Islet of Langerhans (tissue), 1 donor: ENCODE measurements around the gene RPP25L.

Experiments used
- FAIRE-seq: peaks from one replicate; lab custom pipeline; 2011; peaks lifted over from hg19 to GRCh38; lab: Jason Lieb, UNC

RPP25L gene

DNA sequence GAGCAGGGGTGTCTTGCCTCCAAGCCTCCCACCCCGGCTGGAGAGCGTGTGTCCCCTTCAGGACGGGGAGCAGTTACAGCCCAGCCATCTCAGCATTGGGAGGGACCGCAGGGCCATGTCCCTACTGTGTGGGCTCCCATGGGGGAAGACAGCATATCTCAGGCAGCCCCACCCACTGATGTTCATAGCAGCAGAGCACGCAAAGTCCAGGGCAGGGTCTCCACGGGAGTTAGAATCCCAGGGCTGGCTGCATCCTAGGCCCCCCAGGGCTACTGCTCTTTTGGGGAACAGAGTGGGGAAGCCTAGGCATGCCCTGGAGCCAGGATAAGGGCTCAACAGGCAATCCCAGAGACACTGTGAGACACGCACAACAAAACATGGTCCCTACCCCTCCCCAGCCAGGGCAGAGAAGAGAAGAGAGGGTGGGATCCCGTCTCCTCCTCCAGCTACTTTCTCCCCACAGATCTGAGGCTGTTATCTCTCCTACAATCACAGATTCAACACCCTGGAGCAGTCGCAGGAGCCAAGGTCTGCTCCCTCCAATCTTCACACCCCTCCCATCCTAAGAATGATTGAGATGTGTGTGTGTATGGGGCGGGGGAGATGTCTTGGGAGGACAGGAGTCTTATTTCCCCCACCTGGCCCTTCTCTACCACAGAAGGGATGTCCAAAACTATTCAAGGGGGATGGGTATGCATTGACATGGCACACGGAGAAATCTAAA is 25.8 kb downstream of the RPP25L start:
- FAIRE-seq = no peak

DNA sequence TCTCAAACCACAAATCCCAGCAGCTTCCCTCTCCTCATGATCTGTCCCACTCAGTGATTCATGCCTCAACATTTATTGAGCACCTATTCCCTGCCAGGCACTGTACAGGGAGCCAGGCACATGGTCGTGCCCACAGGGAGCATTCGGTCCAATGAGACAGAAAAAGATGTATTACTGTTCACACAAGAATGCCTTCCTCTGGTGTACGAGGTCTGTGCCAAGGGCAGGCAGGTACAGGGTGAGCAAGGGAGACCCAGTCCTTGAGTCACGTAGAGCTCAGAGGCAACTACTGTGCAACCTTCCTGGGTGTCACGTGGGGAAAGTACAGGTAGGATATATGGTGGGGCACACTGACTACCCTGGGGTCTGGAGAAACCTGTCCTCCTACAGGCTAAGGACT is 26.9 kb downstream of the RPP25L start:
- FAIRE-seq = no peak

DNA sequence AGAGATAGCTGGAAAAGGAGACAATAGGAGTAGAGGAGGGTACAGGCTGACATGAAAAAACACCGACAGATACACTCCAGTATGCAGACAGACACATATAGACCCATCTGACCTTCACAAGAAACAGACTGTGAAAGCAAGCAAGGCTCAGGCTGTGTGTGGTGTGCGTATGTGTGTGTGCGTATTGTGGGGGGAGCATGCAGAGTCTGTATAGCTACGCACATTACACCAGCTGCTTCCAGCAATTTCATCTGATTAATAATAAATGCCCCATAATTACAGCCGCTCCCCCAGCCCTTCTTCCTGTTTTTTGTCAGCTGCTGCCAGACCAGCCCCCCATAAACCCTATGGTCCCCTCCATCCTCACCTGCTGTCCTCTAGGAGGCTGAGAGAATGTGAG is 29.1 kb downstream of the RPP25L start:
- FAIRE-seq = no peak

DNA sequence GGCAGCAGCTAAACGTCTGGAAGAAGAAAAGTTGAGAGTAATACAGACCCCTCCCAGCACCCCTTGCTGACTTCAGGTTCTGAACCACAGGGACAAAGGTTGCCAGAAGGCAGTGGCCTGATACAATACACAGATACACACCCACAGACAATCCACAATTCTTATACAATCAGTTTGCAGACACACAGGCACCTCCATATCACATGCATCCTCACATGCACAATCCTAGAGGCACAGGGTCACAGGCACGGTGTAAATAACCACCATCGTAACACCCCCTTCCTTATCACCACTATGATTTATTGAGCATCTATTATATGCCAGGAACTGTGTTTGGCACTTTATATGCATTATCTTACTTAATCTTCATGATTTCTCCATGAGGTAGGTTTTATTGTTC is 30.6 kb downstream of the RPP25L start:
- FAIRE-seq = no peak

DNA sequence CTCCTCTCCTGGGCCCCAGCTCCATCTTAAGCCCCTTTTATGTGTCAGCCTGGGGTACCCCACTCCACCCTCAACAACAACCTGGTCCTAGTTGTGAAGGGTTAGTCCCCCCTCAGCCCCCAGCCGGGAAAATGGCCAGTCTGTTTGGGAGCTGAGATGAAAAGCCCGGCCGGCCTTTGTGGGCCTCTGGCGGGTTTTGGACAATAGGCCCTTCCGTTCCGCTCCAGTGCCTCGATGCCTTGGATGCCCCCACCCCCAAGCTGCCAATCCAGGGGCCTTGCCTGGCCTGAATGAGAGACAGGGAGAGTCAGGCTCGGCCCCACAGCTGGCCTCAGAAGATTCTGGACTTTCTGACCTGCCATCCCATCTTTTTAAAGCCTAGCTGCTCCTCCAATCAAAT is 31.5 kb downstream of the RPP25L start:
- no peak for FAIRE-seq

DNA sequence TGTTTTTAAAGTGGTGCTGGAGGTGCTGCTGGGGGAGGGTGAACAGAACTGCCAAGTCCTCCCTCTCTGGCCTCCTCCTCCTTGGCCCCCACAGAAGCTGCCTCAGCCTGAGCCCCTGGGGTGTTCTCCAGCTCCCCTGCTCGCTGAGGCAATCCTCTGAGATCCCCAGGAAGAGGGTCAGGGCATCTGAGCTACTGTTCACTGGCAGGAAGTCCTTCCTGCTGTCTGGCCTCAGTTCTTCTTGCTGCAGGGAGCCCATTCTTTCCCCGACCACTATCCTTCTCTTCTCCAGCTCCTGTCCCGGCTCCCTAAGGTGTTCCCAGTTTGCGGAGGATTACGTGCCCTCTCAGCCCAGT is 32.1 kb downstream of the RPP25L start:
- FAIRE-seq = no peak

DNA sequence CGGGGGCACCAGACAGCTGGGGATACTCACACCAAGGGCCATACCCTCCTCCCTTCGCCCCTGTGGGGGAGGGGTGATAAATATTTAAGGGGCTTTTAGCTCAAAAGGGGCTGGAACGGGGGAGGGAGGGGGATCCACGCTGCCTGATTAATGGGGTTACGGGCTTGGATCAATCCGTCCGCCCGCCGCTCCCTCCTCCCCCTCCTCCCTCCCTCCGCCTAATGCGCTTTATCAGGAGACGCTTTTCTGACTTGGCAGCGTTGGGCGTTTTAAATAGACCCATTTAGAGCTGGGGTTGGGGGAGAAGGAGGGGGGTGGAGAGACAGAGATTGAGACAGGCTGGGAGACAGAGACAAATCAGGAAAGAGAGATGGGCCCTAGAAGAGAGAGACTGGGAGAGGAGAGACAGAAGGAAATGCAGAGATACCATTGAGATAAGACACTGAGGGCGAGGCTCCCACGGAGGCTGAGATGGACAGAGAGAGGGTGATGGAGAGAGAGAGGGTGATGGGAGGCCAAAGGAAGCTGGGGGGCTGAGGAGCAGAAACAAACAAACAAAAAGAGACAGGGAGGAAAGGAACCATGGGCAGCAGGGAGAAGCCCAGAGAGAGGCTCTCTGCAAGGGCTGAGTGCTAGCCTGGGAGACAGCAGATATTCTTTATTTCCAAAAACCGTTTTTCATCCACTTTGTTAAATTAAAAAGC is 32.6 kb downstream of the RPP25L start:
- no peak for FAIRE-seq

DNA sequence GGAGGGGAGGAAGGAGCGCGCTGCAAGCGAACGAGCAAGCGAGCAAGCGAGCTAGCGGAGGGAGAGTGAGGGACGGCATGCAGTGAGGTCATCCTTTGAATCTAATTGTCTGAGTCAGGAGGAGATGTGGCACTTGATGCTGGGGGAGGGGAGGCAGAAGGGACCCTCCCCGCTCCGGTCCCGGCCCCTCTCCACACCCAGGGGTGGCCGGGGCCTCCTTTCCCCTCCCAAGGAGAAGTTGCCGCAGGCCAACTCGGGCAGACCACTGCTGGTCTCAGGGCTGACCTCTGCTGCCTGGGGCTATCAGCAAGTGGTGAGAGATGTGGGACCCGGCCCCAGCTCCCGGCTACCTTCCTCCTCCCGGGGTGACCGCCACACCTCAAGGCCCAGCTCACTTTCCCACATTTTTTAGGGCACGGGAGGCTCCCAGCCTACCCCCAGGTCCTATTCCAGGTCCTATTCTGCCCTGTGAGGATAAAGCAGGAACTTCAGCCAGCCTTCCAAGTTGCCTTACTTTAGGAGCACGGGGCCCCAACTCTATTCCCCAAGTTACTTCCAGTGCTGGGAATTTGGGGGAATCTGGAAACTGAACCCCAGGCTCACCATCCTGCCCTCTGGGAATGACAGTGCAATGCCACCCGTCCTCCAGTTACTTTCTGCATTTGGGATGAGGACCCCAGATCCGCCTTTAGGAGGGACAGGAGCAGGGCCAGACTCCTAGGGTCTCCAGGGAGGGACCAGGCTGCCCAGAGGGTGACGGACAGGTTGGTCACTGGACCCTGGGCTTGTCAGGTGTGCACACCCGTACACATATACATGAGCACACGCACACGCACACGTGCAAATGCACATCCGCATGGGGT is 33.4 kb downstream of the RPP25L start:
- FAIRE-seq = no peak

DNA sequence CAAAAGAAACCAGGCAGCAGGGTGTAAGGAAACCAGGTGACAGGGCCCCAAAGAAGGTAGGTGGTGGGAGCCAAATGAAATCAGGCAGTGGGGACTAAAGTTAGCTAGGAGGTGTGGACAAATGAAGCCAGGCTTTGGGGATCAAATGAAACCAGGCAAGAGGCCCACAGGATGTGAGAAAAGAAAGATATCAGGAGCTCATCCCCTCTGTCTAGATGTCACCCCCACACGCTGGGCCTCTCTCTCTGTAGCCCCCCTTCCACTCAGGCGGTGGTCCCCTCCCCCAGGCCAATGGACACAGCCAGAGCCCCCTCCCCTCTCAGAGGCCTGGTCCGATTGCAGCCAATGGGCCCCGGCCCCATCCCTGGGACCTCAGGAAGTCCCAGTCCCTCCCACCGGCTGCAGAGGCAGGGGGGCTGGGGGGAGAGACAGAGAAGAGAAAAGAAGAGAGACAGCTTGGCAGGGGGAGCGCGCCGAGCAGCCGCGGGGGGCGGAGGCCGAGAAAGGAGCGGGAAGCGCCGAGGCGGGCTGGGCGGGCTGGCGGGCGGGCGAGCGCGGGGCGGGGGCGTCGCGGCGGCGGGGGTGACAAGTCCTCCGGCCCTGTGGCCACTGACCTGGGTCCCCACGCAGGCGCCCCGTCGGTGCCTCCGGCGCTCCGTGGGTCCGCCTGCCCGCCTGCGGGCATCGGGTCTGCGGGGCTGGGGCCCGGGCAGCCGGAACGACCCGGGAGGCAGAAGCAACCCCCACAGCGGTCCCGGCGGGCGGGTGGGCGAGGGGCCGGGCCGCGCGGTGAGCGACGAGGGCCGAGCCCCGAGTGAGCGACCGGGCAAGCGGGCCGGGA is 34.3 kb downstream of the RPP25L start:
- FAIRE-seq = no peak

DNA sequence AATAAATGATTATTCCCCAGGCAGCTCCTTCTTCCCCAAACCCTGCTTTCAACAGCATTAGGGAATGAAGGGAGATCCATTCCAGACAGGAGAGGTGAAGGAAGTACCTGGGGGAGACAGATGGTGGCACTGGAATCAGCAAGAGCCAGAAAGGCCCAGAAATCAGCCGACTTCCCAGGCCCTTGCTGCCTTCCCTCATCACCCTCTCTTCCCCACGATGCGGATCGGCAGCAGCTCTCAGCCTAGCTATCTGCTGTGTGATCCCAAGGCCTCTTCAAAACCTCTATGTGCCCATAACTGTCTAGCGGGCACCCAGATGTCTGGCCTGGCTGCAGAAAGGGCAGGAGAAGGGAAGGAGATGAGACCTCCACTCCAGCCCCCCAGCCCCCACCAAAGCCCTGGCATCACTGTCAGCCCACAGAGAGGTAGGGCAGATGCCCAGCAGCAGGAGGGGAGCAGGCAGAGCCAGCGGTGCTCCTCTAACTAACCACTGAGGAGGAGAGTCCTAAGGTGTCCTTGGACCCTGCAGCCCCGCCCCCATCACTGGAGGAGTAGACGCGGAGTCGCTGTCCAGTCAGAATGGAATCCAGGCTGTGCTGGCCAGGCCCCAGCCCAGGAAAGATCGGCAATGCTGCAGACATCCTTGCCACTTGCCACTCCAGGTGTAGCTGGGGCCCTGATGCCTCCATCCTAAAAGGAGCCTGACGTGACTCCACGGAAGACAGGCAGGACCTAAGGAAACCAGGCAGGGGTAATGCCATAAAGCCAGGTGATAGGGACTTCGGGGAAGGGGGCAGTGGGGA is 35.1 kb downstream of the RPP25L start:
- FAIRE-seq = no peak

DNA sequence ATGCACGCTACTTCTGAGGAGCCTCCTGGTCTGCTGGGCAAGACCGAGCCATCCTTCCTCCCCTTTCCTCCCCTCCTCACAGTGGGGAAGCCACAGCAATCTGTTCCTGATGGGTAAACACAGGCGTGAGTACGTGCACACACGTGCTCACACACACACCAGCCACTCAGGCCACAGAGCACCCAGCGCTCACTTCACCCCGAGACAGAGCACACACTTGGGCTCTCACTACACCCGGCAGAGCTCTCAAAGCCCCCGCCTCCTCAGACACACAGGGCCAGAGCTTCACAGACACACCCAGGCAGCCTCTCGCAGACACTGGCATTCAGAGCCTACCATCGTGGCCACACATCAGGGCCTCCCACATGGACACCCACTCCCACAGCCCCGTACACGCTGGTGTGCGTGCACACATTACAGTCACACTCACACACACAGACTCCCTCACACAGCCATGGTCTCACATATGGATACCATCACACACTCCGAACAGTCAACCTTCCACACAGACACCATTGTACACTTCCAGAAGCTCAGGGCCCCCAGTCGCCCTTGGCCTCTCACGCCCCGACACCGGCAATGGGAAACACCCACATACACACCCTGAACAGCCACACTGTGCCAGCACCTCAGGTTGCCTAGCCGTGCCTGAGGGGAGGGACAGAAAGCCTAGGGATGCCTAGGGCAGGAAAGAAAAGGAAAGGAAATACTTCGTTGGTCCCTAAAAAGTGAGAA is 35.9 kb downstream of the RPP25L start:
- no peak for FAIRE-seq

DNA sequence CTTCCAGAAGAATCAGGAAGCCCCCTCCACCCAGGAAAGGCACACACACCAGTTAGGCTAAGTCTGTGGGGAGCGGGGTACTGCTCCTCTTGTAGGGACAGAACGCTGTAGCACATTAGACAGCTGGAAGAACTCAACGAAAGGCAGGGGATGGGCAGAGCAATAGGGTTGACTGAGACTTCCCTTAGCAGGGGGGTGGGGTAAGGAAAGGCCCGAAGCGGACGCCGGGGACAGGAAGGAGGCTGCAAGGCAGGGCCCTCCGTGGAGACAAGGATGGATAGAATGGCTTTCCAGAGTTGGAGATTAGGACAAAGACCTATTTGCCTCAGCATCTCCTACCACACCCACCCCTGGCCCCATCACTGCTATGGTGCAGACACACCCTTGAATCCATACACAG is 36.7 kb downstream of the RPP25L start:
- FAIRE-seq = no peak

DNA sequence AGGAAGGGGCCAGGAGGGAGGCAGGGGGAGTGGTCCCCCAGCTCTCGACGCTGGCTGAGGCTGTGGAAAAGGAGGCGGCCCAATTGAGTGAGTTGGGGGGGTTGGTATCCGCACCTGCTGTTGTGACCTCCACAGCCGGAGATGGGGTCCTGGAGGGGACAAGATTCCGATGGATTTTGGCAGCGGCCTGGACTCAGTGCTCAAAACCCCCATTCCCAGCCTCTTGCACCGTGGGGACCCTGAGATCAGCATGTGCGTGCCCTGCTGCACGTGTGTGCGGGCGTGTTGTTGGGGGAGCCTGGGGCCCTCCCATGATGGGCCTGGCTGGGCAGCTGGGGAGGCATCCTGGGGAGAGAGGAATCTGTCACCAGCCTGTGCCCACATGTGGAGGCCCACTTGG is 37.3 kb downstream of the RPP25L start:
- no peak for FAIRE-seq

DNA sequence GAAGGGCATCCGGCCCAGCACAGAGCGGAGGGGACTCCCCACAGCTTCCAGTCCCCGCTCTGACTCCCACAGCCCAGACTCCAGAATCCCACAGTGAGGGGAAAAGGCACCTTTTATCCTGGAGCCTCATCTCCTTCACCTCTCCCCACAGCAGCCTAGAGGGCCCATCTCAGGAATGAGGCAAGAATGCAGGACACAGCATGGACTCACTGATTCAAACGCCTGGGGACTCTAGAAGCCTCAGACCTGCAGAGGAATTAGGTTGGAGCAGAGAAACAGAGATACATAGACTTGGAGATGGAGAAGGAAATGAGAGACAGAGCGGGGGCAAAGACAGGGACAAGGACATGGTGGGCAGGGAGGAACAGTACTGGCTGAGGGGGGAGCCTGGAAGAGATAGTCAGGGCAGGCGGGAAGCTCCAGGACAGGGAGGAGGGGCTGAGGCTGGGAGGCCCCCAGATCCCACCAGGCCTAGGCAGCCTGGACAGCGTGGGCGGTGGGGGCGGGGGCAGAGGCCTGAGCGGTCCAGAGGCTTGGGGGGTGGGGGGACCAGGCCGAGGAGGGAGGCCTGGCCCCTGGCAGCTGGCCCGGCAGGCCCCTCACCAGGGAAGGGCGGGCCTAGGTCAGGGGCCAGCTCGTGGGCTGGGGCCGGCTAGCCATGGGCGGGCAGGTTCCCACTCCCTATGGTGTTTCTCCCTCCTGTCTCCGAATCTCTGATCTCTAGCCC is 38.1 kb downstream of the RPP25L start:
- FAIRE-seq = no peak

DNA sequence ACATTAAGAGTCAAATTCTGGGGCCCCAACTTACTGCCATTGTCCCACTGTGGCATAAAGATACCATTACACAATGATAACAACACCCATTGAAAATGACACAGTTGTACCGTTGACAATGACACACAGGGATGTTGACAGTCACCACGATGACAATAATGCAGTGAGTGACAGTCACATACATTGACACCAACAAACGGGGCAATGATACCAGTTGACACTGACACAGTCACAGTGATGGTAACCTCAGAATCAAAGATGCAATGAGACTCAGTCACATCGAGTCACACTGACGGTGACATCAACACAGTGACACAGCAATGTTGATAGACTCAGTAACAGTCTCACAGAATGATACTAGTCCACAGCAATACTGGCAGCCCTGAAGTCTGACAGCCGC is 39.3 kb downstream of the RPP25L start:
- no peak for FAIRE-seq

DNA sequence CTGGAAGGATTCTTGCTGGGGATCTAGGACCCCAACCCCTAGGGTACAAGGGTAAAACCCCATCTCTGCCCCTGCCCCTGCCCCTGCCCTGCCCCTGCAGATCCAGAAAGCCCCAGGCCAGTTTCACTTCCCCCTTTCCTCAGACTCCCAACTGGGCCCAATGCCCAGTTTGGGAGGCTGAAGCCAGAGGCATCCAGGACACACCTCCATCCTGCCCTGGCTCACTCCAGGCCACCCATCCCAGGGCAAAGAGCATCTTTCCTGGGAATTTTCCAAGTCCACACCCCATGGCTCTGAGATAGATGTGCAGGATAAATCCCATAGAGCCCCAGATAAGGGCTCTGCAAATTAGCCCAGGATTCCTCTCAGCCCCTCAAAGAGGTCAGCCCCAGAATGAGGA is 39.8 kb downstream of the RPP25L start:
- no peak for FAIRE-seq

DNA sequence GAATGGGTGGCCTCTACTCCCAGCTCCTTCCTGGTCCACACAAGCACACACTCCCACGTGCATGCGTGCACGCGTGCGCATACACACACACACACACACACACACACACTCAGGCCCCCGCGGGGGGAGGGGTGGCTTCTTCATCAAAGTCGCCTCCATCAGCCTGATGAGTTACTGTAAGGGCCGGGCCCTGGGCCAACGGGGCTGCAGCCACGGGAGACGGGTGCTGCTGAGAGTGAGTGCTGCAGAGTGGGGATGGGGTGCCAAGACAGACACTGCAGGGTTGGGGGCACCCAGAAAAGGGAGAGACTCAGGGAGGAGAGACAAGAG is 40.5 kb downstream of the RPP25L start:
- FAIRE-seq = no peak

DNA sequence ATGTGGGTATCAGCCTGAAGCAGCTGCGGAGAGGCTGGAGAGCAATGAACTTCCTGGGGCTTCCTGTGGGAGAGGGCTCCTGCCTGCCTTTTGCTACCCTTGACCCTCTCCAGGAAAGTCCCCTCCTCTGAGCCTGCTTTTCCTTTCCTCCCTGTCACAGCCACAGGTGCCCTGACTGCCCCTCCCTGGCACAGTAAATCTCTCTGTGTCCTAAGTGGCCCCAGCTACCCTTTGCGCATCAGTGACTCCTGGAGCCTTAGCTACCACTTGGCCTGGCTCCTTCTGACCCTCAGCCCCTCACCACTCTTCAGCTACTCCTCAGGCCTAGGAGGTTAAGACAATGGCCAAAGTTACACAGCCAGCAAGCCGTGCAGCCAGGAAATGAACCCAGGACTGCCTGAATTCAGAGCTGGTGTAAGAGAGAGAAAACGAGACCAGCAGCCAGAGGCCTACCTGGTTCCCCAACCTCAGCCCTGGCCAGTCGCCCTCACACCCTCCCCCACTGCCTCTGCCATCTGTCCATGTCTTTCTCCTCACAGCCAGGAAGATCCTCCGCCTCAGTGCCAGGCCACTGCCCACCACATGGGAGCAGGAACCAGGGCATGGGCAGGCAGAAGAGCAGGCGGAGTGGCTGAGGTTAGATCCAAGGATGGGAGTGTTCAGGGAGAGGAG is 41.0 kb downstream of the RPP25L start:
- no peak for FAIRE-seq

DNA sequence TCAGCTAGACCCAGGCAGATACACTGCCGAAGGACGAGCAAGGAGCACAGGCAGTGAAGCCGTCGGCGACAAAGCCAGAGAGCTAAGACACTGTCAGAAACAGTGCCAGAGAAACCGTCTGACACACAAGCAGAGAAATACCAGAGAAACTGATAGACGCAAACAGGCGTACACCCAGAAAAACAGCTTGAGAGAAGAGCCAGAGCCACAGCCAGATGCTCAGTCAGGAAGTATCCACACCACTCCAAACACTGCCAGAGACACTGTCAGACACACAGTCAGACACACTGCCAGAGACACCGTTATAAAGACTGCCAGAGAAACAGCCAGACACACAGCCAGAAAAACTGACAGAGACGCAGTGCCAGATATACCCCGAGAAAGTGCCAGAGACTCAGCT is 41.5 kb downstream of the RPP25L start:
- no peak for FAIRE-seq

DNA sequence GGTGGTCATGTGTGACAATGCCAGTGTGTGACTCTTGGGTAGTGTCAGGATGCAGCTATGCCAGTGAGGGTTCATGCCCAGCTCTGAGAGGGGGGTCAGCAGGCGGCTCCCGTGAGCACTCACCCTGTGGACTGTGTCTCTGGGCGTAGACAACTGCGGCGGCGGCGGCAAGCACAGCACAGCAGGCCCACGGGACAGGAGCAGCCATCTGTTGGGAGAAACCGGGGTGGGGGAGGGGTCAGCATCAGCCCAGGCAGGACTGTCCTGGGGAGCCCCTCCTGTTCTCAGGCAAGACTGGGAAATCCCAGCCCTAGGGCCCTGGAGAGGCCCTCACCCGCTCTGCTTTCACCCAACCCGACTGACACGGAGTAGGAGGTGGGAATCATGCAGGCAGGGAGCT is 43.1 kb downstream of the RPP25L start:
- FAIRE-seq = no peak
